HCT116 (cell line): Measurements from ENCODE around the gene LHPP.

Experiments used
- CEBPB ChIP-seq: IDR thresholded peaks from 2 replicates; pipeline ENCODE4 v1.6.1; 2012; ENCODE audit warnings: low read depth
- CTCF ChIP-seq, 3 experiments: fragments of 200-600 bp in 1 of 3; sonication (generic) in 1 of 3; IDR thresholded peaks in 2 of 3; conservative IDR thresholded peaks in 1 of 3; 2 replicates each; pipeline ENCODE4 v1.5.1; 2012 to 2017; ENCODE audit warnings: low read depth in 2 of 3, low read length in 2 of 3, antibody characterized with exemption in 1 of 3, borderline replicate concordance in 1 of 3, control low read depth in 1 of 3, mild to moderate bottlenecking in 1 of 3, mixed read lengths in 1 of 3, mixed run types in 1 of 3, moderate library complexity in 1 of 3; ENCODE audit not compliant: insufficient read depth in 1 of 3
- EGR1 ChIP-seq: IDR thresholded peaks from 2 replicates; pipeline ENCODE4 v1.6.1; 2012; ENCODE audit warnings: low read depth
- EZH2 ChIP-seq: fragments of 200-600 bp; sonication (generic); IDR thresholded peaks from 2 replicates; pipeline ENCODE4 v1.6.1; 2017; ENCODE audit warnings: antibody characterized with exemption, mixed run types
- POLR2A ChIP-seq: IDR thresholded peaks from 2 replicates; pipeline ENCODE4 v1.7.0; 2011; ENCODE audit warnings: borderline replicate concordance; ENCODE audit not compliant: insufficient read depth, insufficient read length; ENCODE audit errors: extremely low read depth
- POLR2AphosphoS5 ChIP-seq: IDR thresholded peaks from 2 replicates; pipeline ENCODE4 v1.6.1; 2011; ENCODE audit warnings: mild to moderate bottlenecking, low read depth, low read length, moderate library complexity
- SIN3A ChIP-seq: IDR thresholded peaks from 2 replicates; pipeline ENCODE4 v1.6.1; 2012; ENCODE audit warnings: low read depth
- TCF7L2 ChIP-seq: IDR thresholded peaks from 2 replicates; pipeline ENCODE4 v1.7.0; 2011; ENCODE audit warnings: borderline replicate concordance, inconsistent platforms; ENCODE audit not compliant: insufficient read depth, insufficient read length; ENCODE audit errors: extremely low read depth
- ZFX ChIP-seq: fragments of 450-650 bp; IDR thresholded peaks from 2 replicates; pipeline ENCODE4 v1.6.1; 2017
- ZNF274 ChIP-seq: fragments of 200-500 bp; sonication (Bioruptor generic); IDR thresholded peaks from 2 replicates; pipeline ENCODE4 v1.6.1; 2014; ENCODE audit warnings: mild to moderate bottlenecking, low read depth, low read length, inconsistent platforms
- TF ChIP-seq, protein P1 (sequence below): IDR thresholded peaks from 2 replicates; pipeline ENCODE4 v1.6.1; 2012
- TF ChIP-seq, protein P2 (sequence below): IDR thresholded peaks from 2 replicates; pipeline ENCODE4 v1.6.1; 2011; ENCODE audit warnings: mild to moderate bottlenecking, low read length, moderate library complexity; ENCODE audit not compliant: insufficient replicate concordance; ENCODE audit errors: extremely low read depth

DNA sequence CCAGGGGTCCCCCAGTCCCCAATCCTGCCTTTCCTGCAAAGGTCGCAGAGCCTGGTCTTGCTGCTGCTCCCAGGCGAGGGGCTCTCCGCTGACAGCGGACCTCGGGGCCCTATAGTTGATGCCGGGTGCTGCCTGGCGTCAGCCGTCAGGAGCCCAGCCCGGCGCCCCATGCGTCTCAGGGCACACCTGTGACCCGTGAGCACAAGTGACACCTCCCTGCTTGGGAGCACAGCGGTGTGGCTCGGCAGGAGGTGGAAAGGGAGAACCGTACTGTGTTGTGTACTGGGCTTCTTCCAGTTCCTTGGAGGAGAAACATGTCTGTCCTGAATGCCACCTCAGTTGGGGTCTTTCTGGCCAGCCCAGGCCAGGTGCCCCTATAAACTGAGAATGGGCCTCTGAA lies 56.7 kb downstream of the LHPP start:
- no peak for TF ChIP-seq CTCF (IDR thresholded peaks at IDR 0.05 in 2 of 3, conservative IDR thresholded peaks at IDR 0.05 in 1 of 3; ENCODE audit: borderline replicate concordance in 1 of 3, insufficient read depth in 1 of 3, low read depth in 2 of 3, low read length in 2 of 3)
- no peak for TF ChIP-seq POLR2A
- TF ChIP-seq, protein P1, sequence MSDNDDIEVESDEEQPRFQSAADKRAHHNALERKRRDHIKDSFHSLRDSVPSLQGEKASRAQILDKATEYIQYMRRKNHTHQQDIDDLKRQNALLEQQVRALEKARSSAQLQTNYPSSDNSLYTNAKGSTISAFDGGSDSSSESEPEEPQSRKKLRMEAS: no peak
- TF ChIP-seq, protein P2, sequence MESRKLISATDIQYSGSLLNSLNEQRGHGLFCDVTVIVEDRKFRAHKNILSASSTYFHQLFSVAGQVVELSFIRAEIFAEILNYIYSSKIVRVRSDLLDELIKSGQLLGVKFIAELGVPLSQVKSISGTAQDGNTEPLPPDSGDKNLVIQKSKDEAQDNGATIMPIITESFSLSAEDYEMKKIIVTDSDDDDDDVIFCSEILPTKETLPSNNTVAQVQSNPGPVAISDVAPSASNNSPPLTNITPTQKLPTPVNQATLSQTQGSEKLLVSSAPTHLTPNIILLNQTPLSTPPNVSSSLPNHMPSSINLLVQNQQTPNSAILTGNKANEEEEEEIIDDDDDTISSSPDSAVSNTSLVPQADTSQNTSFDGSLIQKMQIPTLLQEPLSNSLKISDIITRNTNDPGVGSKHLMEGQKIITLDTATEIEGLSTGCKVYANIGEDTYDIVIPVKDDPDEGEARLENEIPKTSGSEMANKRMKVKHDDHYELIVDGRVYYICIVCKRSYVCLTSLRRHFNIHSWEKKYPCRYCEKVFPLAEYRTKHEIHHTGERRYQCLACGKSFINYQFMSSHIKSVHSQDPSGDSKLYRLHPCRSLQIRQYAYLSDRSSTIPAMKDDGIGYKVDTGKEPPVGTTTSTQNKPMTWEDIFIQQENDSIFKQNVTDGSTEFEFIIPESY: no peak
- no peak for TF ChIP-seq EGR1
- TF ChIP-seq ZFX: no peak
- no peak for TF ChIP-seq EZH2
- no peak for TF ChIP-seq TCF7L2
- TF ChIP-seq ZNF274: no peak
- no peak for TF ChIP-seq CEBPB
- TF ChIP-seq SIN3A: no peak
- no peak for TF ChIP-seq POLR2AphosphoS5
